ENCODE results near the gene IL31.

IL31 gene

GRCh38 chr12:122189626-122190475, 15.8 kb upstream of the IL31 start:
- H3K9me3 ChIP-seq (ENCODE audit: insufficient read depth, low read length): no peaks in the 10 kb centered on the region
- H3K4me2 ChIP-seq (ENCODE audit: low read length): no peak overlapping the region
- no peaks in the 10 kb centered on the region for H4K20me1 ChIP-seq (ENCODE audit: insufficient read depth, low read length)
- H3K36me3 ChIP-seq (replicated peaks; ENCODE audit: low read depth, low read length): no peaks in the 10 kb centered on the region
- no peak overlapping the region for H3K4me3 ChIP-seq (ENCODE audit: low read length)
- H3K9ac ChIP-seq (ENCODE audit: low read length): no peak overlapping the region
- H3K27ac ChIP-seq (ENCODE audit: low read length): no peak overlapping the region
- no peaks in the 10 kb centered on the region for H3K79me2 ChIP-seq (ENCODE audit: low read length)
- H3K27me3 ChIP-seq (ENCODE audit: low read depth, low read length): peaks cover 3% of the 10 kb centered on the region; the same call in 1 of the 2 replicates
- TF ChIP-seq CTCF (IDR thresholded peaks at IDR 0.05; ENCODE audit: low read depth, low read length) (no peak), EZH2phosphoT487 (IDR thresholded peaks at IDR 0.05; ENCODE audit: low read depth) (no peak)
- H2AFZ ChIP-seq (ENCODE audit: low read depth, low read length): no peak overlapping the region
- no peaks in the 10 kb centered on the region for H3K4me1 ChIP-seq (ENCODE audit: low read length)

GRCh38 chr12:122187466-122187865, 13.4 kb upstream of the IL31 start:
- H3K79me2 ChIP-seq (ENCODE audit: low read length): no peaks in the 10 kb centered on the region
- no peak overlapping the region for H3K4me3 ChIP-seq (ENCODE audit: low read length)
- no peaks in the 10 kb centered on the region for H3K9me3 ChIP-seq (ENCODE audit: insufficient read depth, low read length)
- H3K27me3 ChIP-seq (ENCODE audit: low read depth, low read length): no peaks in the 10 kb centered on the region
- no peak overlapping the region for H3K27ac ChIP-seq (ENCODE audit: low read length)
- 0 out of 2 replicates have a peak, but pooled peaks cover 3% of the 10 kb centered on the region for H3K4me1 ChIP-seq (ENCODE audit: low read length)
- H3K36me3 ChIP-seq (replicated peaks; ENCODE audit: low read depth, low read length): no peaks in the 10 kb centered on the region
- H3K9ac ChIP-seq (ENCODE audit: low read length): no peak overlapping the region
- H2AFZ ChIP-seq (ENCODE audit: low read depth, low read length): no peak overlapping the region
- TF ChIP-seq EZH2phosphoT487 (IDR thresholded peaks at IDR 0.05; ENCODE audit: low read depth) (no peak), CTCF (IDR thresholded peaks at IDR 0.05; ENCODE audit: low read depth, low read length) (no peak)
- H3K4me2 ChIP-seq (ENCODE audit: low read length): no peak overlapping the region
- H4K20me1 ChIP-seq (ENCODE audit: insufficient read depth, low read length): no peaks in the 10 kb centered on the region

GRCh38 chr12:122185494-122186082, 11.6 kb upstream of the IL31 start:
- H3K9me3 ChIP-seq (ENCODE audit: insufficient read depth, low read length): no peaks in the 10 kb centered on the region
- H2AFZ ChIP-seq (ENCODE audit: low read depth, low read length): no peak overlapping the region
- no peak overlapping the region for H3K4me3 ChIP-seq (ENCODE audit: low read length)
- TF ChIP-seq CTCF (IDR thresholded peaks at IDR 0.05; ENCODE audit: low read depth, low read length): no peak
- TF ChIP-seq EZH2phosphoT487 (IDR thresholded peaks at IDR 0.05; ENCODE audit: low read depth): no peak
- no peaks in the 10 kb centered on the region for H3K79me2 ChIP-seq (ENCODE audit: low read length)
- no peaks in the 10 kb centered on the region for H4K20me1 ChIP-seq (ENCODE audit: insufficient read depth, low read length)
- H3K4me1 ChIP-seq (ENCODE audit: low read length): 0 out of 2 replicates have a peak, but pooled peaks cover 3% of the 10 kb centered on the region
- no peak overlapping the region for H3K9ac ChIP-seq (ENCODE audit: low read length)
- H3K36me3 ChIP-seq (replicated peaks; ENCODE audit: low read depth, low read length): no peaks in the 10 kb centered on the region
- no peak overlapping the region for H3K4me2 ChIP-seq (ENCODE audit: low read length)
- H3K27ac ChIP-seq (ENCODE audit: low read length): no peak overlapping the region
- H3K27me3 ChIP-seq (ENCODE audit: low read depth, low read length): no peaks in the 10 kb centered on the region

- Histone ChIP-seq H3K36me3 (replicated peaks; ENCODE audit: low read depth, low read length) (no peaks in the 10 kb centered on the region), H3K9me3 (ENCODE audit: insufficient read depth, low read length) (no peaks in the 10 kb centered on the region), H3K4me3 (ENCODE audit: low read length) (no peak overlapping the region), H3K4me1 (ENCODE audit: low read length) (0 out of 2 replicates have a peak, but pooled peaks cover 3% of the 10 kb centered on the region), H3K27me3 (ENCODE audit: low read depth, low read length) (no peaks in the 10 kb centered on the region), H3K9ac (ENCODE audit: low read length) (no peak overlapping the region), H2AFZ (ENCODE audit: low read depth, low read length) (no peak overlapping the region), H4K20me1 (ENCODE audit: insufficient read depth, low read length) (no peaks in the 10 kb centered on the region), H3K4me2 (ENCODE audit: low read length) (no peak overlapping the region), H3K27ac (ENCODE audit: low read length) (no peak overlapping the region), H3K79me2 (ENCODE audit: low read length) (no peaks in the 10 kb centered on the region)
- TF ChIP-seq CTCF (IDR thresholded peaks at IDR 0.05; ENCODE audit: low read depth, low read length) (no peak), EZH2phosphoT487 (IDR thresholded peaks at IDR 0.05; ENCODE audit: low read depth) (no peak)
Measured at GRCh38 chr12:122185079-122185478, 11.1 kb upstream of the IL31 start.

All from OCI-LY3 (cell line).